ENCODE results near the gene TRMT11.

GRCh38 chr6:126064748-126065401, 78.5 kb downstream of the TRMT11 start:
- TF ChIP-seq CTCF (IDR thresholded peaks at IDR 0.05) (no peak), POLR2A (IDR thresholded peaks at IDR 0.05) (no peak), POLR2AphosphoS5 (IDR thresholded peaks at IDR 0.05) (no peak), EP300 (IDR thresholded peaks at IDR 0.05) (no peak)

All from sigmoid colon (tissue), 4 donors.